ENCODE results near the gene TLK2. TPM values are rescaled to one million over a fixed set of nuclear protein-coding genes. Genes with fewer than 3 reads are reported as not detected.

TLK2 gene
- polyA plus RNA-seq, 1 donor from 2014 or later = 63.9 TPM

- Histone ChIP-seq H3K4me2 (ENCODE audit: low read length) (no peak overlapping the region), H3K79me2 (replicated peaks; ENCODE audit: insufficient read depth, low read length) (no peaks in the 10 kb centered on the region), H2AFZ (ENCODE audit: low read depth, low read length) (no peak overlapping the region), H3K27me3 (ENCODE audit: insufficient read depth, low read depth, low read length) (no peaks in the 10 kb centered on the region), H3K9ac (ENCODE audit: low read length) (no peak overlapping the region), H3K36me3 (ENCODE audit: insufficient read depth, low read length) (no peaks in the 10 kb centered on the region), H4K20me1 (ENCODE audit: insufficient read depth) (no peaks in the 10 kb centered on the region), H3F3A (ENCODE audit: insufficient read depth, low read length, poor library complexity, severe bottlenecking) (no peaks in the 10 kb centered on the region), H3K9me3 (ENCODE audit: low read length) (no peaks in the 10 kb centered on the region), H3K9me2 (ENCODE audit: insufficient read depth, low read length) (no peaks in the 10 kb centered on the region), H3K27ac (ENCODE audit: low read length) (no peak overlapping the region), H3K4me3 (ENCODE audit: low read length) (no peak overlapping the region)
- no peak for TF ChIP-seq SMC3 (conservative IDR thresholded peaks at IDR 0.05; ENCODE audit: poor library complexity)
- TF ChIP-seq POLR2AphosphoS5 (IDR thresholded peaks at IDR 0.05) = no peak
- no peak for TF ChIP-seq REST (IDR thresholded peaks at IDR 0.05; ENCODE audit: borderline replicate concordance)
- TF ChIP-seq CTCF (IDR thresholded peaks at IDR 0.05; ENCODE audit: poor library complexity, severe bottlenecking) = no peak
- no peak for TF ChIP-seq MXI1 (conservative IDR thresholded peaks at IDR 0.05; ENCODE audit: poor library complexity, severe bottlenecking)
- TF ChIP-seq EP300 (conservative IDR thresholded peaks at IDR 0.05; ENCODE audit: poor library complexity, severe bottlenecking) = no peak
- TF ChIP-seq TAF1 (IDR thresholded peaks at IDR 0.05; ENCODE audit: low read depth) = no peak
- no peak for TF ChIP-seq EZH2 (IDR thresholded peaks at IDR 0.05; ENCODE audit: borderline replicate concordance, insufficient read depth, low read length, poor library complexity, severe bottlenecking)
- TF ChIP-seq RAD21 (conservative IDR thresholded peaks at IDR 0.05) = no peak
Observed at GRCh38 chr17:62621223-62621622, 142.6 kb downstream of the TLK2 start.

- Histone ChIP-seq H2AFZ (ENCODE audit: low read depth, low read length) (no peak overlapping the region), H3K9me3 (ENCODE audit: low read length) (no peaks in the 10 kb centered on the region), H3K79me2 (replicated peaks; ENCODE audit: insufficient read depth, low read length) (no peaks in the 10 kb centered on the region), H3K27ac (ENCODE audit: low read length) (no peak overlapping the region), H3K9me2 (ENCODE audit: insufficient read depth, low read length) (no peaks in the 10 kb centered on the region), H3F3A (ENCODE audit: insufficient read depth, low read length, poor library complexity, severe bottlenecking) (no peaks in the 10 kb centered on the region), H4K20me1 (ENCODE audit: insufficient read depth) (no peaks in the 10 kb centered on the region), H3K36me3 (ENCODE audit: insufficient read depth, low read length) (no peaks in the 10 kb centered on the region), H3K4me2 (ENCODE audit: low read length) (no peak overlapping the region), H3K27me3 (ENCODE audit: insufficient read depth, low read depth, low read length) (peaks cover 25% of the 10 kb centered on the region), H3K9ac (ENCODE audit: low read length) (no peak overlapping the region), H3K4me3 (ENCODE audit: low read length) (no peak overlapping the region)
- TF ChIP-seq REST (IDR thresholded peaks at IDR 0.05; ENCODE audit: borderline replicate concordance) (no peak), SMC3 (conservative IDR thresholded peaks at IDR 0.05; ENCODE audit: poor library complexity) (no peak), POLR2AphosphoS5 (IDR thresholded peaks at IDR 0.05) (no peak), EP300 (conservative IDR thresholded peaks at IDR 0.05; ENCODE audit: poor library complexity, severe bottlenecking) (no peak), EZH2 (IDR thresholded peaks at IDR 0.05; ENCODE audit: borderline replicate concordance, insufficient read depth, low read length, poor library complexity, severe bottlenecking) (no peak), MXI1 (conservative IDR thresholded peaks at IDR 0.05; ENCODE audit: poor library complexity, severe bottlenecking) (no peak), RAD21 (conservative IDR thresholded peaks at IDR 0.05) (no peak), TAF1 (IDR thresholded peaks at IDR 0.05; ENCODE audit: low read depth) (no peak), CTCF (IDR thresholded peaks at IDR 0.05; ENCODE audit: poor library complexity, severe bottlenecking) (no peak)
Observed at GRCh38 chr17:62625184-62625869, 146.7 kb downstream of the TLK2 start.

Measured in neural cell (in vitro differentiated cells).